Endometrial microvascular endothelial cells (primary cell): Measurements from ENCODE around the gene SNX1. TPM values are rescaled to one million over a fixed set of nuclear protein-coding genes. Genes with fewer than 3 reads are reported as not detected.
"Not testable (repeated sequence)": the region's sequence is repeated elsewhere in the genome, so short reads cannot be mapped to it uniquely, and the experiment has no call there.

Experiments
- in situ Hi-C: cut with HindIII; loops from 2 replicates; pipeline ENCODE4 v1.10.0; 2017; ENCODE audit warnings: low sequenced_read_pairs, low pct_unique_long_range_greater_than_20kb; ENCODE audit errors: inconsistent ontology term
- total RNA-seq: library from RNA; depleted of rRNA; stranded (reverse); fragments of >200 nt; gene quantifications from one replicate; pipeline ENCODE4 v1.2.3, GENCODE V29; 2015; ENCODE audit errors: inconsistent ontology term

The SNX1 gene, protein sequence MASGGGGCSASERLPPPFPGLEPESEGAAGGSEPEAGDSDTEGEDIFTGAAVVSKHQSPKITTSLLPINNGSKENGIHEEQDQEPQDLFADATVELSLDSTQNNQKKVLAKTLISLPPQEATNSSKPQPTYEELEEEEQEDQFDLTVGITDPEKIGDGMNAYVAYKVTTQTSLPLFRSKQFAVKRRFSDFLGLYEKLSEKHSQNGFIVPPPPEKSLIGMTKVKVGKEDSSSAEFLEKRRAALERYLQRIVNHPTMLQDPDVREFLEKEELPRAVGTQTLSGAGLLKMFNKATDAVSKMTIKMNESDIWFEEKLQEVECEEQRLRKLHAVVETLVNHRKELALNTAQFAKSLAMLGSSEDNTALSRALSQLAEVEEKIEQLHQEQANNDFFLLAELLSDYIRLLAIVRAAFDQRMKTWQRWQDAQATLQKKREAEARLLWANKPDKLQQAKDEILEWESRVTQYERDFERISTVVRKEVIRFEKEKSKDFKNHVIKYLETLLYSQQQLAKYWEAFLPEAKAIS
- 25.9 TPM for total RNA-seq

DNA sequence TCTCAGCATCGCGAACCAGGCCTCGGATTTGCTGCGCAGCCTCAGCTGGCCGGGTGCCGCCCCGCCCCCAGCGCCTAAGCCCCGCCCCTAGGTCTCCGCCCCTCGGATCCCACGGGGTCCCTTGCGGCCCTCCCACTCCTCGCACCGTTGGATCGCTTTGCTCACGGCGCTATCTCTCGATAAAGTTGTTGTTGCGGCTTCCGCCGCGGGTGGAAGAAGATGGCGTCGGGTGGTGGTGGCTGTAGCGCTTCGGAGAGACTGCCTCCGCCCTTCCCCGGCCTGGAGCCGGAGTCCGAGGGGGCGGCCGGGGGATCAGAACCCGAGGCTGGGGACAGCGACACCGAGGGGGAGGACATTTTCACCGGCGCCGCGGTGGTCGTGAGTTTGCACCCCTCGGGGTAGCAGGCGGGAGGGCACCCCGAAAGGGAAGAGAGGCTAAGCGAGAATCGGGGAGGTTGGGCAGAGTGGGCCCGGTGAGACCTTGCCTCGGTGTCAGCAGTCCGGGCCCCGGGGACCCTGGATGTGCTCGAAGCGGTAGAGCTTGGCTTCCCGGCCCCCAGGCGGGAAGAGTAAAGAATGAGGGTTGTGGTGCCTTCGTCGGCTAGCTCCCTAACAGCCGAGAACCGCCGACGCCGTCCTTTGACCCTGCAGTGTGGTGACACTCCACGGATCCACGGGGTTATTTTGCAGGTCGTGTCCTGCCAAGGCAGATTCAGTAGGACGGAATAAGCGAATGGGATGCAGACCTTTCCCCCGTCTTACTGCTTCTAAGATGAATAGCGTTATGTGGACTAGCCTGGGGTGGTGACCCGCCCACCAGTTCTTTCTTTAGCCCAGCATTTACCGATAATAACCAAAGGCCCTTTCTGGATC lies at the start of gene SNX1:
SNX1 (plus strand) TSS at position 188 of the 873 bp plus-strand sequence; CDS start at position 220, 32 bp downstream.
- in situ Hi-C loops: no loop called here

DNA sequence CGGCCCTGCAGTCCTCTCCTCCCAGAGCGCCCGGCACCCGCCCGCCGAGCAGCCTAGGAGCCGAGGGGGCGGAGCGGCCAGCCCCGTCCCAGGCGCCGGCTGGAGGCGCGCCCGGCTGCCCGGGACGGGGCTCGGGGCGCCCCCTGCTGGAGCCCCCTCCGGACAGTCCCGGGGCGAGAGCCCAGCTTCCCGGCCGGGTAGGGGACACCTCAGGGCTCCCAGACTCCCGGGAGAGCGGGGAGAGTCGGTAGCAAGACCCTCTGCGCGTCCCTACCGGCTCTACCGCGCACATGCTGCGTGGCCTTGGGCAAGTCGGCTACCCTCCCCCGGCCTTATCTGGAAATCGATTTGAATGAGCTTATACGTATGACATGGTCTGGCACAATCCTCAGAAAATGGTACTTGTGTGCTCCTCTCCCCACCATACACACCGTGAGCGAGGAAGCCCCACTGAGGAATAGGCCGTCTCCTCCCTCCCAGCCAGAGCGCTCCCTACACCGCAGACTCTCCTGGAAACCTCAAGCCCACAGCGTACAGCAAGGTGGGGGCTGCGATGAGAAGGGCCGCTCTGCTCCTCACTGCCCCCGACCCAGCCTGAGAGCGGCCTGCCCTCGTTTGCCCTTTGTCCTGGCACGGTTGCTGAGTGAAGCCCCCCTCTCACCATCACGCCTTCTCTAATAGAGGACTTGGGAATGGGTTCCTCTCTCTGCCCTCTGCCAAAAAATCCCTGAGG lies 49.2 kb upstream of the SNX1 start, which contains the start of gene DAPK2:
DAPK2 (minus strand) TSS at position 65 of the 733 bp plus-strand sequence. CDS start 6,224 bp downstream, outside the sequence.
- in situ Hi-C loops: no loop called here

DNA sequence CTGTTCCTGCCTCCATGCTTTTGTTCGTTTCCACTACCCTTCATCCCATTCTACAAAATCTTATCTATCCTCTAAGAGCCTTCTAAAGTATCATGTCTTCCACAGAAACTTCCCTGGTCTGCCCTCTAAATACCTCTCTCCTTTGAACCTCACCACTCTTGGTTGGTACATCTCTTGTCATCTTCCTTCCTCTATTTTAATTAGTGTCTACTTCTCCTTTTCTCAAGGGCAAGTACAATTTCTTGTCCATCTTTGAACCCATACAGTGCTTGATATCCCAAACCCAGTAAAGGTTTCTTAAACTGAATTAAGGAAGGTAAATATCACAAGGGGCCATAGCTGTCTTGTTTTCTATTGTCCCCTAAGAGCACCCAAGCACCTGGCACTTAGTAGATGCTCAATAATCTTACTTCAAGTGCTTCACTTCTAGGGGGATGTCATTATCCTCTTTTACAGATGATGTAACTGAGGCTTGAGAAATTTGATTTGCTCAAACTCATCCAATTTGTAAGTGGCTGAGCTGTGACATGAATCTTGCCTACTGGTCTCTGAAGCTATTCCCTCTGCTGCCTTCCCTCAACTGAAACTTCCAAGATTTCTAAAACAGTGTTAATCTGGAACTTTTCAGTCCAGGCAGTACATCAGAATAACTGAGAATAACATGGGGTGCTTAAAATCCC lies 46.9 kb upstream of the SNX1 start:
- in situ Hi-C loops: no loop called here

DNA sequence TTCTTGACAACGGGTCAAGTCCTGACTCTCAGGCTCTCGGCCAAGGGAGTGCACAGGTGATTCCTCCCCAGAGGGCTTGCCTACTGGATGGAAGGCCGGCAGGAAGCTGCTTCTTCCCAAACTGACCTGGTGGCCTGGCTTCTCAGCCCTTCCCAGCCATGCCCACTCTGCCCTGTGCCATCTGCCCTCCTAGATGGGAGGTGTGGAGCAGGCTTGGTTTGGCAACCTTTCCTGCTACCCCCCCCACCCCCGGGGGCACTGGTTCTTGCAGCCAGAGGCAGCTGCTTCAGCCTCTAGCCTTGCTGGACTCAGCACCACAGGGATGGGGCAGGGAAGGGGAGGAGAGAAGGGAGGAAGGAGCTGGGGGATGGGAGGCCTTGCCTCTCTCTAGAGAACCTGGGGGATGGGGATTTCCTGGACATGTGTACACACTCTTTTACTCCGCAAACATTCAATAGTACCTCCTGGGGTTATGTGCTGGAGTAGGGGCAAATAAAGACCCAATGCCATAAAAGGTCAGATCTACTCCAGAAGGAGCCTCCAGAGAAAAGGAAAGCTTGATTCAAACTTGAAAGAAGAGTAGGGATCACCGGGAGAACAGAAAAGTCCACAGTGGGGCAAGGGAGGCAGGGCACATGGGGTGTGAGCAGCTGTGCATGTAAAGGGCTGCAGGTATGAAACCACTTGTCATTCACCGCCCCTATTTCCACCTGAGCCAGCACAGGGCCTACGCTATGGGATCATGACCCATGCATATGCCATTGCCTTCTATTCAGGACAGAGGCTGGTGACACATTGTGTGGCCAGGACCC lies 45.3 kb upstream of the SNX1 start:
- in situ Hi-C loops: no loop called here

DNA sequence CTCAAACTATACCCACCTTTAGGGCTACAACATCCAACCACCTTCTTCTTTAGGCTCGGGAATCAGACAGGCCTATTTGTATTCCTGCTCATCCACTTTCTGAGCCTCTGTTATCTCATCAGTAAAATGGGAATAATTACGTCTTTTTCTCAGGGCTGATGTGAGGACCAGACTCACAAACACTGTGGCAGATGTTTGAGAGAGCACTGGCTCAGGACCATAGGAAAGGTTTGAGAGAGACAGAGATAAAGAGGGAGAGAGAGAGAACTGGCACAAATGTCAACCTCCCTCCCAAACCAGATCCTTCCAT lies 44.7 kb upstream of the SNX1 start:
- in situ Hi-C loops: no loop called here

DNA sequence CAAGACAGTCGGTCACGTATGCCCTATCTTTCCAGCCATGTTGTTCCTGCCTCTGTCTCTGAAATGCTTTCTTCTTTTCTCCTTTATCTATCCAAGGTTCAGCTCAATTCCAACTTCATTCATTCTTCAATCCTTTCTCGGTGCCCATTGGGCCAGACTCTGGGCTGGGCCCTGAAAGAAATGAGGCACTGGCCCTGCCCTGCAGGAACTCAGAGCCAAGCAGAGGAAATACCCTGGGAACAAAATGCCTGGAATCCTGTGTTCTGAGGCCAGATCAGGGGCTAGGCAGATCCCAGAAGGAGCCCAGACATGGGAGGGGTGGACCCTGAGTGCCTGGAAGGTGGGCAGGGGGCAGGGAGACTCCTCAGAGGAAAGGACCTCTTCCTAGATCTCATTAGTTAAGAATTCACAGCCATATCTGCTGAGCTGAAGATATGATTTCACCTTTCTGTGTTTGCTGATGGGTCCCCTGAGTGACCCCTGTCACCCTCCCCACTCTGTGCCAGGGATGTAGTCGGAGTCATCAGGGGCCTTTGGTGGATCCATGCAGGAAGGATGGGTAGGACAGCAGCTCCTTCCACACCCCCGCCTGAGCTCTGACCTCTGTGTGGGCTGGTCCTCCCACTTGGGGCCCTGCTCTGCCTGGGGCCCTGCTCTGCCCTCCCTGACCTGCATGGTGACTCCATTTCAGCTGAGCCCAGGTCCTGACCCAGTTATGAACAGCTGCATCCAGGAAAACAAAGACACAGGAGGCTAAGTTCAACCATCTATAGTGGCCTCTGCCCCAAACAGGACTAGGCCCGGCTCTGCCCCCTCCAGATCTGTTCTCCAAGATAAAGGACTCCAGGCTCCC lies 44.1 kb upstream of the SNX1 start:
- in situ Hi-C loops: no loop called here

DNA sequence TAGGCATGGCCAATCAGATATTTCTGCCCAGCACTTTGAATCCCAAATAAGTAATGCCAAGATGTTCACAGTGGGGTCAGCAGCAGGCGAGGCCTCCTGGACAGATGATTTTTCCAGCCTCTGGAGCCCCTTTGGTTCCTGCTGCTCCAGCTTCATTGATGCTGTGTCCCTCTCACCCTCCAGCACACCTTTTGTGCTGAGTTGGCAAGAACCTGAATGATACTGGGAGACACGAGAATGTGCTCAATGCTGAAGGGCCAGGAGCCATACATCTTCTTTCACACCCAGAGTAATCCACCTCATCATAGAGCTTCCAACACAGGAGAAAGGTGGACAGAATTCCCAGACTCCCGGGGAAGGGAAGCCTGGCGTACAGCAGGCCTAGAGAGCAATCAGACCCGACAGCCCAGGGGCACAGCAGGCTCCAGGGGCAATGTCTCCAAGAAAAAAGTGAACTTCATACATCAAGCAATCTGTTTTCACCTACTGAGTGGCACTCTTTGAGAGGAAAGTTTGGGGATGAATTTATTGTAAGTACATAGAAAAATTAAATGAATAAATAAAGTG lies 42.8 kb upstream of the SNX1 start:
- in situ Hi-C loops: no loop called here

DNA sequence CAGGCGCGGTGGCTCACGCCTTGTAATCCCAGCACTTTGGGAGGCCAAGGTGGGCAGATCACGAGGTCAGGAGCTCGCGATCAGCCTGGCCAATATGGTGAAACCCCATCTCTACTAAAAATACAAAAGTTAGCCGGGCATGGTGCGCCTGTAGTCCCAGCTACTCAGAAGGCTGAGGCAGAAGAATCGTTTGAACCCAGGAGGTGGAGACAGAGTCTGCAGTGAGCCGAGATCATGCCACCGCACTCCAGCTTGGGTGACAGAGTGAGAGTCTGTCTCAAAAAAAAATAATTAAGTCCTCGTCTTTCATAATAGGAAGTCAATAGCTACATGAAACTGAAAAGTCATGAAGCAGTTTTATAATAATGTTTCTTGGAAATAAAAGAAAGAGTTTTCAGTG lies 42.1 kb upstream of the SNX1 start:
- in situ Hi-C loops: not testable (repeated sequence)

DNA sequence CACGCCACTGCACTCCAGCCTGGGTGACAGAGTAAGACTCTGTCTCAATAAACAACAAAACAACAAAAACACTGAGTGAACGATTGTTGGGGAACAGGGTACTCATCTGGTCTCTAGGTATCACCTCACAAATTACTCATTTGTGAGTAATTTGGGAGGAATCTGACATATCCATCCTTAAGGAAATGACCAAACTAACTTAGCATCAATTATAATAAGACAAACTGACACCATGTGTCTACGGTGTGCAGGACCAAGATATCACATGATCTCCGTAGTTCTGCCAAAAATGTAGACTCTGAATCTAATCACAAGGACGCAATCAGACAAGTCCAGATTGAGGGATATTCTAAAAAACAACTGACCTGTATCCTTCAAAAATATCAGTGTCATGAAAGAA lies 37.5 kb upstream of the SNX1 start:
- in situ Hi-C loops: no loop called here

DNA sequence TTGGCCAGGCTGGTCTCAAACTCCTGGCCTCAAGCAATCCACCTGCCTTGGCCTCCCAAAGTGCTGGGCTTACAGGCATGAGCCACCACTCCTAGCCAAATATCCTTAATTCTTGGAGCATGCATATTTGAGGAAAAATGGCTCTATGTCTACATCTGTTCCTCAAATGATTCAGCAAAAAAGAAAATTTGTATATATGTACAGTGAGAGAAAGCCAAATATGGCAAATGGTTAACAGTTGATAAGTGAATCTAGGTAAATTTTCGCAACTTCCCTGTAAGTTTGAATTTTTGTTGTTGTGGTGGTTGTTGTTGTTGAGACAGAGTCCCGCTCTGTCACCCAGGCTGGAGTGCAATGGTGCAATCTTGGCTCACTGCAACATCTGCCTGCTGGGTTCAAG lies 36.7 kb upstream of the SNX1 start:
- in situ Hi-C loops: not testable (repeated sequence)

DNA sequence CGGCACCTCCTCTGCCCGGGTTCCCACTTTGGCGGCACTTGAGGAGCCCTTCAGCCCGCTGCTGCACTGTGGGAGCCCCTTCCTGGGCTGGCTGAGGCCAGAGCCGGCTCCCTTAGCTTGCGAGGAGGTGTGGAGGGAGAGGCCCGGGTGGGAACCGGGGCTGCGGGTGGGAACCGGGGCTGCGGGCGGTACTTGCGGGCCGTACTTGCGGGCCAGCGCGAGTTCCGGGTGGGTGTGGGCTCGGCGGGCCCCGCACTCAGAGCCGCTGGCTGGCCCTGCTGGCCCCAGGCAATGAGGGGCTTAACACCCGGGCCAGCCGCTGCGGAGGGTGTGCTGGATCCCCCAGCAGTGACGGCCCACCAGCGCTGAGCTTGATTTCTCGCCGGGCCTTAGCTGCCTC lies 35.1 kb upstream of the SNX1 start:
- in situ Hi-C loops: no loop called here

DNA sequence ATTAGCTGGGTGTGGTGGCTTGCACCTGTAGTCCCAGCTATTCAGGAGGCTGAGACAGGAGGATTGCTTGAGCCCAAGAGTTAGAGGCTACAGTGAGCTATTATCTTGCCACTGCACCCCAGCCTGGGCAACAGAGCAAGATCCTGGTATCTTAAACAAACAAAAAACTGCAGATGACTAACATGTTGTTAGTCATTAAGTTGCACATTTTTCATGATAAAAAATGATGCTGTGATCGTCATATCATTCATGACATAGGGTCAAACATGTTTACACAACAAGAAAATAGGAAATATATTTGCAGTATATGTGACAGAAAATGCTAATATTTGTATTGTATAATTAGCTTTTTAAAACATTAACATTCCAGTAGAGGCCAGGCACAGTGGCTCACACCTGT lies 29.3 kb upstream of the SNX1 start:
- in situ Hi-C loops: no loop called here

DNA sequence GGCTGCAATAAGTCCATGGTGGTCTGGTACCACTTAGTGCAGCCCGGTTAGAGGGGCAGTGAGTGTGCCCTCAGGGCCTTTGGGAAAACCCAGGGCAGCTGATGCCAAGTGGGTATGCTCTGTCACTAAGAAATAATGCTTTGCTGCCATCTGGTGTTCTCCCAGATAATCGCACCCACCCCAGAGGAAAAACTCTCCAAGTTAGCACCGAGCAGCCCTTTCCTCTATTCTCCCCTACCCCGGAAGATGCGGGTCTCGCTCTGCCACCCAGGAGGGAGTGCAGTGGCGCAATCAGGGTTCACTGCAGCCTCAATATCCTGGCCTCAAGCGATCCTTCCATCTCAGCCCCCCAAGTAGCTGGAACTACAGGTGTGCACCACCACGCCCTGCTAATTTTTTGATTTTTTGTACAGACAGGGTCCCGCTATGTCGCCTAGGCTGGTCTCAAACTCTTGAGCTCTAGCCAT lies 28.2 kb upstream of the SNX1 start:
- in situ Hi-C loops: no loop called here

DNA sequence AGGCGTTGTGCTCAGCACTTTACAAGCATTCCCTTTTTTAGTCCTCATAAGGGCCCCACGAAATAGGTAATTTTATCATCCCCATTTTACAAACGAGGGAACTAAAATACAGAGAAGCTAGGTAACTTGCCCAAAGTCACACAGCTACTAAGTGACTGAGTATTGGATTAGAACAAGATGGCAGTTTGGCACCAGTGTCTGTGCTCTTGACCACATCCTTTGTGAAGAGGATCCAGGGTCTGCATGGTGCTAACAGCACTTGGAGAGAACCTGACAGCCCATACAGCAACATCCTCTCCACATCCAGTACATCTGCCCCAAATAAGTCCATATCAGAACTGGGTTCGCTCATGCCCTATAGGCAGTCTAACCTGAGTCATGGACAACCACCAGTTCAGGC lies 27.6 kb upstream of the SNX1 start:
- in situ Hi-C loops: no loop called here

DNA sequence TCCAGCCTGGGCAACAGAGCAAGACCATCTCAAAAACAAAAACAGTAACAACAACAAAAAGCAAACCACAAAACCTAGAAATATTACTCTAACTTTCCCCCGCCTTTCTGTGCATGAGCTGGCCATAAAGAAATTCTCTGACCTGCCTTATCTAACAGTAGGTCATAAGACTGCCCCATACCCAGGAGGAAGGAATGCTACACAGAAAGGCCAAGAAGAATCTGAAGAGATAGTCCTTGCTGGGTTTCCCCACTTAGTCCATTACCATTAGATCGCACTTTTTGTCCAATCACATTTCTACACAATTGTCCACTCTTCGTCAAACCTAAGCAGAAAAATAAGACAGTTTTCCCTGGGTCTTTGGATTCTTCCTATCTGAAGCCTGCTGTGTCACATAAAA lies 25.7 kb upstream of the SNX1 start:
- in situ Hi-C loops: no loop called here

DNA sequence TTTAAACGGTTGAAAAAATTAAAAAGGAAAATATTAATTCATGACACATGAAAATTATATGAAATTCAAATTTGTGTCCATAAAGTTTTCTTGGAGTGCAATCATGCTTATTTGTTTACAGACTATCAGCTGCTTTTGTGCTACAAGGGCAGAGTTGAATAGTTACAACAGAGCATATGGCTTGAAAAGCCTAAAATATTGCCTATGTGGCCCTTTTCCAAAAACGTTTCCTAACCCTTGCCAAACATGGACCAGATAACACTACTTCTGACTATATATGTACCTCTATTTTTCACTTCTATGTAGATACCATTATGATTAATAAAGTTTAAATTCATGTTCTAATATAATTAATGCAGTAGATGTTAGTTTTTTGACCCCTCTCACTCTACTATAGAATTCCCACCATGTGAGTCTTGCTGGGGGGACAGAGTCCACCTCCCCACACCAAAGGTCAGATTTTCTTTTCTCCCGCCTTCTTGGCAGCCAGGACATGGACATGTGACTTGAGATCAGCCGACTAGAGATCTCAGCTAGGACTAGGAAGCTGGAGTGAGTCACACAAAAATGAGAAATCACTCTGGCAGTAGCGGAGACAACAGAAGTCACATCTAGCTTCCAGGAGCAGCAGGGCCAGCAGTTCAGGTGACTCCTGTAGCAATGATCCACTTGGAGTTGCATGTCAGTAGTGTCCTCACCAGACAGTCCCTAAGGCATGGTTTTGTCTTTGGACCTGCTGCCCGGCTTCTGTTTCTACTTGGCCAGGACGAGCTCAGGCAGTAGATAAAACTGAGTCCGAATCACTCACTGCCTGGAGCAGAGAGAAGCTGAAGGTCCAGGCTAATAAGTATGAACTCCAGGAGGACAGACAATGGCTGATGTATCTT lies 24.6 kb upstream of the SNX1 start:
- in situ Hi-C loops: no loop called here
